Measurements from ENCODE around the gene MIOS. TPM values are rescaled to one million over a fixed set of nuclear protein-coding genes. Genes with fewer than 3 reads are reported as not detected.
A peak's percentile ranks its signal among the peaks of the same experiment; 100 is the strongest.

MIOS gene
- polyA plus RNA-seq, 1 donor (not counting 4 experiments of a cell fraction or from before 2014, with no cell fraction given): 29.2 TPM

DNA sequence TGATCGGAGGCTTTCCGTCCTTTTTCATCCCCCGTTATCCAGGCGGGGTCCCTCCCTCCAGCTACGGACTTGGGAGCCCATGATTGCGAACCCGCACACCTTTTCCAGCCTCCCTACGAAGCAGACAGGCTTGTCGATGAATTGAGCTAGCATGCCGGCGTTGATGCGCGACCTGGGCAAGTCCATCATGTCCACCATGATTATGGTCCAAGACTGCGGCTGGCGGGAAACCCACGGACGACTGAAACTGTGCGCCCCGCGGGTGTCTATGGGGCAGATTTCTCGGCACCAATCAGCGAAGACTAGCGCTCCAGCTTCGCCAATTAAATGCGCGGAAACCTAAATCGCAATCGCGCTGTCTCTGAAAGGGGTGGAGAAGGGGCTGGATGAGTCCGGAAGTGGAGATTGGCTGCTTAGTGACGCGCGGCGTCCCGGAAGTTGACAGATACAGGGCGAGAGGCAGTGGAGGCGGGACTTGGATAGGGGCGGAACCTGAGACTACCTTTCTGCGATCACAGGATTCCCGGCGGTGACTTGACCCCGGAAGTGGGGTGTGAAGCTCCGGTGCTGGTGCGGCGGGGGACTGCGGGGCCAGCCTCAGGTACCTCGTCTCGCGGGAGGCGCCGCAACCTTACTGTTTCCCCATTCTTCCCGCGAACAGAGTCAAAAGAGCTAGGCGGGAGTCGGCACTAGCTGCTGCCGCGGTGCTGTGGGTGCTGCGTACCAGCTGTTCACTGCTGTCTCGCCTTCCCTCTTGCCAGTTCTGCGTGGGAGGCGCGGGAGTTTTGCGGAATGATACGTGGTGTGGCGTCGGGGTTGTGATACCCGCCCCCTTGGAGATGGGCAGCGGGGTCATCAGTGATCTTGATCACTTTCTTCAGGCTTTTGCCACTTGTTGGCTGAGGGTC, 73.8 kb downstream of the MIOS start, which contains the start of gene UMAD1:
Gene UMAD1 (plus strand): TSS at position 532 of the 908 bp plus-strand sequence. CDS start 32,620 bp downstream, outside the sequence.
- Histone ChIP-seq H3K79me2 (ENCODE audit: control insufficient read depth, insufficient read depth, low read length) (peaks cover 11% of the 10 kb centered on the region), H3K9ac (ENCODE audit: control insufficient read depth, extremely low read depth, insufficient read depth, low read length) (peak within 1 kb of the TSS; percentile 87), H2AFZ (ENCODE audit: control insufficient read depth, low read length) (peak within 1 kb of the TSS; percentile 98), H4K20me1 (ENCODE audit: control insufficient read depth, extremely low read depth, insufficient read depth, low read length) (no peaks in the 10 kb centered on the region), H3K4me2 (ENCODE audit: control insufficient read depth, extremely low read depth, insufficient read depth, low read depth, low read length) (peak within 1 kb of the TSS; percentile 86), H3K36me3 (ENCODE audit: control insufficient read depth in 2 of 2, extremely low read depth in 1 of 2, insufficient read depth in 2 of 2, low read length in 2 of 2) (no peaks in the 10 kb centered on the region), H3K27ac (ENCODE audit: control insufficient read depth, insufficient read depth, low read length) (peak within 1 kb of the TSS; percentile 86), H3K9me3 (ENCODE audit: control insufficient read depth, low read depth, low read length) (no peaks in the 10 kb centered on the region), H3K9me1 (ENCODE audit: control insufficient read depth, extremely low read depth, insufficient read depth, low read length) (no peaks in the 10 kb centered on the region), H3K4me1 (ENCODE audit: control insufficient read depth, extremely low read depth, insufficient read depth, low read length) (peaks cover 11% of the 10 kb centered on the region), H3K27me3 (ENCODE audit: control insufficient read depth, extremely low read depth, insufficient read depth, low read length) (no peaks in the 10 kb centered on the region), H3K4me3 (ENCODE audit: control insufficient read depth in 2 of 3, extremely low read depth in 1 of 3, insufficient read depth in 2 of 3, low read depth in 1 of 3, low read length in 3 of 3) (peak within 1 kb of the TSS; percentile 56 to 88 (median 80))
- dilution Hi-C loops (cut with MboI; ENCODE audit: extremely low pct_ligation_motif_present, low sequenced_read_pairs): no loop called here
- DNase-seq (ENCODE audit: low read depth, low spot score) (peak; percentile 84), FAIRE-seq (peak; percentile 78)
- TF ChIP-seq, protein P1, sequence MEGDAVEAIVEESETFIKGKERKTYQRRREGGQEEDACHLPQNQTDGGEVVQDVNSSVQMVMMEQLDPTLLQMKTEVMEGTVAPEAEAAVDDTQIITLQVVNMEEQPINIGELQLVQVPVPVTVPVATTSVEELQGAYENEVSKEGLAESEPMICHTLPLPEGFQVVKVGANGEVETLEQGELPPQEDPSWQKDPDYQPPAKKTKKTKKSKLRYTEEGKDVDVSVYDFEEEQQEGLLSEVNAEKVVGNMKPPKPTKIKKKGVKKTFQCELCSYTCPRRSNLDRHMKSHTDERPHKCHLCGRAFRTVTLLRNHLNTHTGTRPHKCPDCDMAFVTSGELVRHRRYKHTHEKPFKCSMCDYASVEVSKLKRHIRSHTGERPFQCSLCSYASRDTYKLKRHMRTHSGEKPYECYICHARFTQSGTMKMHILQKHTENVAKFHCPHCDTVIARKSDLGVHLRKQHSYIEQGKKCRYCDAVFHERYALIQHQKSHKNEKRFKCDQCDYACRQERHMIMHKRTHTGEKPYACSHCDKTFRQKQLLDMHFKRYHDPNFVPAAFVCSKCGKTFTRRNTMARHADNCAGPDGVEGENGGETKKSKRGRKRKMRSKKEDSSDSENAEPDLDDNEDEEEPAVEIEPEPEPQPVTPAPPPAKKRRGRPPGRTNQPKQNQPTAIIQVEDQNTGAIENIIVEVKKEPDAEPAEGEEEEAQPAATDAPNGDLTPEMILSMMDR (optimal IDR thresholded peaks at IDR 0.05 in 1 of 3, IDR thresholded peaks at IDR 0.05 in 1 of 3, conservative IDR thresholded peaks at IDR 0.05 in 1 of 3; ENCODE audit: extremely low read depth in 1 of 3, insufficient read depth in 2 of 3, low read length in 3 of 3): no peak
- TF ChIP-seq EZH2 (IDR thresholded peaks at IDR 0.05; ENCODE audit: low read length): no peak

DNA sequence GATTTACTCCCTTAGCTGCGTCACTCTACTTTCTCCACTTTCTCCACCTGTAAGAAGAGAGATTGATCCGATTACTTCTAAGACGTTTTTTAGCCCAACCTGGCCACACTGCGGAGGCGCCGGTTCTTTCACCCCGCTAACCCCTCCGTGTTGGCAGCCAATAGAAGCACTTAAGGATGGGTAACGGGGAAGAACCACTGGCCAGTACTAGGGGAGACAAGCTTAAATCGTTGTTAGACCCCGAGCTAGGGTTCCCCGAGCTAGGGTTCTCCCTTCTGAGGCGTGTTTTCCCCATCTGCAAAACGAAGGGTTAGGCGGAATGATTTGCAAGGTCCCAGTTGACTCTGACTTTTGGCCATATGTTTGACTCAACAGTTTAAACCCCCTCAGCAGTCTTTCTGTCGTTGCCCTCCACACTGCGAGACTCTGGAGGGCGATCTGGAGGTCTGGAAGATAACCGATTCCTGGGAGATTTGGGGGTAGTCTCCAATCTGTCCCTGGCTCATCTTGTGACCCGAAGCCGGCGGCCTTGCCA, 74.5 kb downstream of the MIOS start:
- no peaks in the 10 kb centered on the region for H4K20me1 ChIP-seq (ENCODE audit: control insufficient read depth, extremely low read depth, insufficient read depth, low read length)
- H3K9me3 ChIP-seq (ENCODE audit: control insufficient read depth, low read depth, low read length): no peaks in the 10 kb centered on the region
- peak overlapping the region; percentile 84 for H3K4me2 ChIP-seq (ENCODE audit: control insufficient read depth, extremely low read depth, insufficient read depth, low read depth, low read length)
- peaks cover 14% of the 10 kb centered on the region for H3K79me2 ChIP-seq (ENCODE audit: control insufficient read depth, insufficient read depth, low read length)
- no peaks in the 10 kb centered on the region for H3K36me3 ChIP-seq (ENCODE audit: control insufficient read depth in 2 of 2, extremely low read depth in 1 of 2, insufficient read depth in 2 of 2, low read length in 2 of 2)
- dilution Hi-C loops (cut with MboI; ENCODE audit: extremely low pct_ligation_motif_present, low sequenced_read_pairs): no loop called here
- peak overlapping the region; percentile 56 to 88 (median 80) for H3K4me3 ChIP-seq (ENCODE audit: control insufficient read depth in 2 of 3, extremely low read depth in 1 of 3, insufficient read depth in 2 of 3, low read depth in 1 of 3, low read length in 3 of 3)
- no peak for TF ChIP-seq EZH2 (IDR thresholded peaks at IDR 0.05; ENCODE audit: low read length)
- TF ChIP-seq, protein P1 (optimal IDR thresholded peaks at IDR 0.05 in 1 of 3, IDR thresholded peaks at IDR 0.05 in 1 of 3, conservative IDR thresholded peaks at IDR 0.05 in 1 of 3; ENCODE audit: extremely low read depth in 1 of 3, insufficient read depth in 2 of 3, low read length in 3 of 3): no peak
- H3K27ac ChIP-seq (ENCODE audit: control insufficient read depth, insufficient read depth, low read length): peak overlapping the region; percentile 86
- peak overlapping the region; percentile 87 for H3K9ac ChIP-seq (ENCODE audit: control insufficient read depth, extremely low read depth, insufficient read depth, low read length)
- H2AFZ ChIP-seq (ENCODE audit: control insufficient read depth, low read length): peak overlapping the region; percentile 98
- no peaks in the 10 kb centered on the region for H3K27me3 ChIP-seq (ENCODE audit: control insufficient read depth, extremely low read depth, insufficient read depth, low read length)
- FAIRE-seq (no peak), DNase-seq (ENCODE audit: low read depth, low spot score) (no peak)
- peaks cover 11% of the 10 kb centered on the region for H3K4me1 ChIP-seq (ENCODE audit: control insufficient read depth, extremely low read depth, insufficient read depth, low read length)
- H3K9me1 ChIP-seq (ENCODE audit: control insufficient read depth, extremely low read depth, insufficient read depth, low read length): no peaks in the 10 kb centered on the region

All from keratinocyte (primary cell).